ENCODE results near the gene ARHGAP10.

Gene ARHGAP10

DNA sequence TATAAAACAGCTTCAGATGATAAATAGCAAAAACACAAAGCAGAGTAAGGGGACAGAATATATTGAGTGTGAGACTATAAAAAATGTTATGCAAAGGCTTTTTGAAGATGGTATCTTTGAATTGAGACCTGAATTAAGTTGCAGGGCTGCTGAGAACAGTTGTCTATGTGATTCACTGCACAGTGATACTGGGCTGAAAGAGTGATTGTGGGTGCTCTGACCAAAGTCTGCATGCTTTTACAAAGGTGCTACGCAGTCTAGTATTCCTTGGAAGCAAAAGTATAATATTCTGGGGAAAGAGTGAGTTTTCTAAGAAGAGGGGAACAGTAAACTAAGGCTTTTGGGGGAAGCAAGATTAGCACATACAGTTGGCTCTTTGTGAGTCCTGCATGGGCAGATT is 234.0 kb downstream of the ARHGAP10 start:
- H3K27ac ChIP-seq, result no peak overlapping the region
- no peaks in the 10 kb centered on the region for H3K9me3 ChIP-seq
- TF ChIP-seq, protein P1, sequence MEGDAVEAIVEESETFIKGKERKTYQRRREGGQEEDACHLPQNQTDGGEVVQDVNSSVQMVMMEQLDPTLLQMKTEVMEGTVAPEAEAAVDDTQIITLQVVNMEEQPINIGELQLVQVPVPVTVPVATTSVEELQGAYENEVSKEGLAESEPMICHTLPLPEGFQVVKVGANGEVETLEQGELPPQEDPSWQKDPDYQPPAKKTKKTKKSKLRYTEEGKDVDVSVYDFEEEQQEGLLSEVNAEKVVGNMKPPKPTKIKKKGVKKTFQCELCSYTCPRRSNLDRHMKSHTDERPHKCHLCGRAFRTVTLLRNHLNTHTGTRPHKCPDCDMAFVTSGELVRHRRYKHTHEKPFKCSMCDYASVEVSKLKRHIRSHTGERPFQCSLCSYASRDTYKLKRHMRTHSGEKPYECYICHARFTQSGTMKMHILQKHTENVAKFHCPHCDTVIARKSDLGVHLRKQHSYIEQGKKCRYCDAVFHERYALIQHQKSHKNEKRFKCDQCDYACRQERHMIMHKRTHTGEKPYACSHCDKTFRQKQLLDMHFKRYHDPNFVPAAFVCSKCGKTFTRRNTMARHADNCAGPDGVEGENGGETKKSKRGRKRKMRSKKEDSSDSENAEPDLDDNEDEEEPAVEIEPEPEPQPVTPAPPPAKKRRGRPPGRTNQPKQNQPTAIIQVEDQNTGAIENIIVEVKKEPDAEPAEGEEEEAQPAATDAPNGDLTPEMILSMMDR (IDR thresholded peaks at IDR 0.05), result no peak

DNA sequence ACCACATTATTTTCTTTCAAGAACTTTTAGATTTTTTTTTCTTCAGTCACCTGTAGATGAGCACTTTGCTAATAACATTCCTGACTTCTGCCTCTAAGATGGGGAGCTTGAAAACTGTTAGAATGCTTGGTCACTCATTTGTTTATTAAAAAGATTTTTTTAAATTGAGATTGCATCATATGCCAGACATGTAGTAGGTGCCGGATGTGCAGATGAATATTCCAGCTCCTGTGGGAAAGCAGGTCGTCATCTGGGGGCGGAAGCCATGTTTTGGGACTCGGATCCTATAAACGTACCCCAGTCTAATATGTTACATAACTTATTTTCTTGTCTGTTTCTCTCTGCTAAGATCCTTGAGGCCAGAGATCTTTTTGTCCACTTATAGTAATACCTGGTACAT is 236.8 kb downstream of the ARHGAP10 start:
- TF ChIP-seq, protein P1 (IDR thresholded peaks at IDR 0.05), result no peak
- Histone ChIP-seq H3K4me3 (ENCODE audit: low read depth in 1 of 2, low read length in 1 of 2) (no peak overlapping the region), H3K27me3 (no peaks in the 10 kb centered on the region), H3K9me3 (no peaks in the 10 kb centered on the region), H3K36me3 (no peaks in the 10 kb centered on the region), H3K4me1 (ENCODE audit: control insufficient read depth in 1 of 2, insufficient read depth in 1 of 2, low read depth in 1 of 2, low read length in 1 of 2) (no peaks in the 10 kb centered on the region), H3K27ac (no peak overlapping the region)

More for the DNA sequence above, 234.0 kb downstream of the ARHGAP10 start:
- Histone ChIP-seq H3K4me3 (ENCODE audit: low read depth in 1 of 2, low read length in 1 of 2) (no peak overlapping the region), H3K27me3 (no peaks in the 10 kb centered on the region), H3K4me1 (ENCODE audit: control insufficient read depth in 1 of 2, insufficient read depth in 1 of 2, low read depth in 1 of 2, low read length in 1 of 2) (no peaks in the 10 kb centered on the region), H3K36me3 (no peaks in the 10 kb centered on the region)

DNA sequence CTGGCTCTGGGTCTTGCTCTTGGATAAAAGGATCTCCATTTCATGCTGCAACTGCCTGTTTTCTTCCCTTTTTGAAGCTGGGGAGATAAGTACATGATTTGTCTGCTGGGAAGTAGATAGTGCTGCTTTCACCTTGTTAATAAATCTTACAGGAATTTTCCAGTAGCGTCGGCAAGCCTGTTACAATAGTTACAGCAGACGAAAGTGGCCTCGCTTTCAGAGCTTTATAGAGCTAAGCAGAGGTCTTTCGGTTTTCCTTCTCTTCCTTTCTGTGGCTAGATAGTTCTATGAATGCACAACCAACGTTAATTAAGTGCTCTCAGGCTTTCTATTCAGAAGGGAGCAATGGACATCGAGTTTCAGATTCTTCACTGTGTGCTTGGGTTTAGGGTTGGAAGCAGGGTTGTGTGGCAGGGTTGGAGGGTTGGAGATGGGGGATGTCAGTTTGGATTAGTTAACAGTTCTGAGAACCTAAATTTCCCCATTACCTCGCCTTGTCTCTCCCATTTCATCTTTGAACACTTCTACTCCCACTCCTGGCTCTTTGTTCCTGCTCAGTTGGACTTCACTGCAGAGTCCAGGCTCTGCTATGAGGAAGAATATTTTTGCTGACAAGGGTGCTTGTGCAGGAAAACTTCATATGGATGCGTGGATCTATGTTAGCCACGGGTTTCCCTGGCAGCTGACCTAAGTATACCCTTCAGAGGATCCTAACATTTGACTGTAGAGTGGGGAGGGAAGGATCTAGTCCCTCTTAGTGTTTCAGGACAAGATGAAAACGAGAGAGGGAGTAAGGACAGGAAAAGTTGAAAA is 237.9 kb downstream of the ARHGAP10 start:
- H3K36me3 ChIP-seq, result no peaks in the 10 kb centered on the region
- TF ChIP-seq, protein P1 (IDR thresholded peaks at IDR 0.05), result no peak
- no peak overlapping the region for H3K27ac ChIP-seq
- no peak overlapping the region for H3K4me3 ChIP-seq (ENCODE audit: low read depth in 1 of 2, low read length in 1 of 2)
- H3K27me3 ChIP-seq, result no peaks in the 10 kb centered on the region
- H3K9me3 ChIP-seq, result no peaks in the 10 kb centered on the region
- H3K4me1 ChIP-seq (ENCODE audit: control insufficient read depth in 1 of 2, insufficient read depth in 1 of 2, low read depth in 1 of 2, low read length in 1 of 2), result no peaks in the 10 kb centered on the region

DNA sequence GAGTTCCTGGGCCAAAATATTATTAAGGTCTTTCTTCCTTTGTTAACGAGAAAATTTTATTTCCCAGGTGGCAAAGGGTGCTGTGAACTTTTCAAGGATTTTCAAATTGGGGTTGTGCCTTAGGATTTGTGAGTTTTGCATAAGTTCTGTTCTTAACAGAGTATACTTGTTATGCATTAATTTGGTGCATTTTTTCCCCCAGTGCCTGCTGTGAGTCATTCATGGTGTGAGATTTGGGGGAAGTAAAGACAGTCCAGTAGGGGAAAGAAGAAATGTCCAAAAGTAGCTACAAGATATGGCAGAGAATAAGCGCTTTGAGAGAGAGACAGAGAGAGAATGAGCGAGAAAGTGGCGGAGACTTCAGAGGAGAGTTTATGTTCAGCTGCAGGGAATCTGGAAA is 239.2 kb downstream of the ARHGAP10 start:
- TF ChIP-seq, protein P1 (IDR thresholded peaks at IDR 0.05), result no peak
- Histone ChIP-seq H3K36me3 (no peaks in the 10 kb centered on the region), H3K9me3 (no peaks in the 10 kb centered on the region), H3K4me3 (ENCODE audit: low read depth in 1 of 2, low read length in 1 of 2) (no peak overlapping the region), H3K4me1 (ENCODE audit: control insufficient read depth in 1 of 2, insufficient read depth in 1 of 2, low read depth in 1 of 2, low read length in 1 of 2) (no peaks in the 10 kb centered on the region), H3K27me3 (no peaks in the 10 kb centered on the region), H3K27ac (no peak overlapping the region)

DNA sequence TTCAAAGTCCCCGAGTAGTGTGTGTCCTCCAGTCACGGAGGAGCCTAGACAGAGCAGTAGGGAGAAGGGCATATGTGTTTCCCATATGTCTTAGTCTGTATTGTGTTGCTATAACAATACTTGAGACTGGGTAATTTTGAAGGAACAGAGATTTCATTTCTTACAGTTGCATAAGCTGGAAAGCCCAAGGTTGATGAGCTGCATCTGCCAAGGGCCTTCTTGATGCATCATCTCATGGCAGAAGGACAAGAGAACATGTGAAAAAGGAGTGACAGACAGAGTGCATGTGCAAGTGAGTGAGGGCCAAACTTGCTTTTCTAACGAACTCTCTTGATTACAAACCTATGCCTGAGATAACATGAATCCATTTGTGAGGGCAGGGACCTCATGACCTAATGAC is 243.4 kb downstream of the ARHGAP10 start:
- Histone ChIP-seq H3K4me3 (ENCODE audit: low read depth in 1 of 2, low read length in 1 of 2) (no peak overlapping the region), H3K27ac (no peak overlapping the region), H3K27me3 (no peaks in the 10 kb centered on the region), H3K36me3 (no peaks in the 10 kb centered on the region), H3K4me1 (ENCODE audit: control insufficient read depth in 1 of 2, insufficient read depth in 1 of 2, low read depth in 1 of 2, low read length in 1 of 2) (no peaks in the 10 kb centered on the region), H3K9me3 (no peaks in the 10 kb centered on the region)
- TF ChIP-seq, protein P1 (IDR thresholded peaks at IDR 0.05), result no peak

Measured in neutrophil (primary cell).